Astrocyte of the hippocampus (primary cell): Measurements from ENCODE around the gene TMEM86B.
"Not testable (repeated sequence)": the region's sequence is repeated elsewhere in the genome, so short reads cannot be mapped to it uniquely, and the experiment has no call there.

Experiments used
- DNase-seq: peaks from one replicate; pipeline ENCODE4 v3.0.0; 2011; ENCODE audit warnings: low read depth, low spot score

TMEM86B gene

GRCh38 chr19:55241935-55242464 is 13.4 kb upstream of the TMEM86B start:
- no peak for DNase-seq

DNA sequence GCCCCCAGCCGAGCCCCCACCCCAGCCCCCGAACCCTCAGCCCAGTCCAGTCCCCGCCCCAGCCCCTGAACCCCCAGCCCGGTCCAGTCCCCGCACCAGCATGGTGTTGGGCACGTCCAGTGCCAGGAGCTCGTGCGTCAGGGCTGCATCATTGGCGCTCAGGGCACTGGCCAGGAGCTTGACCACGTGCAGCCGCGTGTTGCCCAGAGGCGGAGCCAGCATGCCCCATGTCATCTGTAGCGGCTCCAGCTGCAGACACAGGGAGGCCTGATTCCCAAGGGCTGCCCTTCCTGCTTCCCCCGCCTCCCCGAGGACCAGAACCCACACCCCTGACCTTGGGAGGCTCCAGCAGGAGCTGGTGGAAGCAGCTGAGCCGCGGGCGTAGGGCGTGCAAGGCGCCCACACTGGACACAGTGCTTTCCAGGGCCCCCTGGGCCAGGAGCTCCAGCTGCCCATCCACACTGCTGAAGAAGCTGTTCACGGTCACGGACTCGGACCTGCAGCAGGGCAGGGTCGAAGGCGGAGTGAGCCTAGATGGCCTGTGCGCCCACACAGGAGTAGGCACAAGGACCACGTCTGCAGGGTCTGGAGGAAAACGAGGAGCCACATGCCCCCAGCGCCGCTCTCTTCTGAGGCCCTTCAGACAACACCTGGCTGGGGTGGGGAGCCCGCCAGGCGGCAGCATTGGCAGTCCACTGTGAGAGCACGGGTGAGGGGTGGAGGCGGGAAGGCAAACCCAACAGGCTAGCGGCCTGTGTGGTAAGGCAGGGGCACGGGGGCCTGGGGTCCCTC is 12.8 kb upstream of the TMEM86B start:
- DNase-seq: no peak

GRCh38 chr19:55240713-55241020 is 12.1 kb upstream of the TMEM86B start:
- DNase-seq: no peak

DNA sequence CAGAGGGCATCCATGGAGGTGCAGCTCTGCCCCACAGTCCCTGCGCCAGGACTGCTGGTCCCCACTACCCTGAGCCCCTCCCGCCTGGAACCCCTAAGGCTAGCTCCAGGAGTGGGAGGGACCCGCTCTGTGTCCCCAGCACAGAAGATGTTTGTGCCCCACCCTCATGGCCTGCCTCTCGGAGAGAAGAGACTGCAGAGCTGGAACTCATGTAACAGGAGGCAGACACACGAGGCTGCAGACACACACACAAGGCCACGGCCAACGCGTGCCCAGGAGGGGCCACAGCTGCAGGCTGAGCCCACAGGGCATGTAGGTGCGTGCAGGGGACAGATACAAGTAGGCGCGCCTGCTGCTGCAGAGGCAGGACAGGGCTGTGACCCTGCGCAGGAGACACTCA is 10.4 kb upstream of the TMEM86B start:
- no peak for DNase-seq

DNA sequence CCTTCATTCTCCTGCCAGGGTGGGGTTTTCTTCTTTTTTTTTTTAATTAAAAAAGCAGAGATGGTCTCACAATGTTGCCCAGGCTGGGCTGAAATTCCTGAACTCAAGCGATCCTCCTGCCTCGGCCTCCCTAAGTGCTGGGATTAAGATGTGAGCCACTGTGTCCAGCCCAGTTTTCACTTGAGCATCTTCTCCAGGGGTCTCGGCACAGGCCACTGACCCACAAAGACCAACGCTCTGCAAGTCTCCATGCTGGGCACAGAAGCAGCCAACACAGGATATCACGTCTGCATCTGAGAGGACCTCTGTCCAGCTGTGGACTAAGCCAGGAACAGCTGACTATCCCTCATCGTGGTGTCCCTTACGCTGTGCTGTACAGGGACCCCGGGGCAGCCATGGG is 9.5 kb upstream of the TMEM86B start:
- no peak for DNase-seq

GRCh38 chr19:55232986-55233385 is 4.4 kb upstream of the TMEM86B start:
- no peak for DNase-seq

DNA sequence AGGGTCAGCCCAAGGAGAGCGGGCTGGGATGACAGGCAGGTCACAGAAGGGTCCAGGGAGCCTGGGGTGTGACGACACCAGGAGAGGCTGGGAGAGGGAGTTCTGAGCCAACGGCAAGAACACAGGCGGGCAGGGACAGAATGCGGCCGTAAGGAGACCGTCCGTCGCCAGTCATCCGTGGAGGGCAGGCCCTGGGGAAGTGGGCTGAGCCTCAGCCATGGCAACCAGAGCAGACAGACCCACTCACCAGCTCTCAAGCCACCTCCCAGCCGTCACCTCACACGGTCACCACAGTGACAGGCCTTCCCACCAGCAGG is 3.7 kb upstream of the TMEM86B start:
- no peak for DNase-seq

DNA sequence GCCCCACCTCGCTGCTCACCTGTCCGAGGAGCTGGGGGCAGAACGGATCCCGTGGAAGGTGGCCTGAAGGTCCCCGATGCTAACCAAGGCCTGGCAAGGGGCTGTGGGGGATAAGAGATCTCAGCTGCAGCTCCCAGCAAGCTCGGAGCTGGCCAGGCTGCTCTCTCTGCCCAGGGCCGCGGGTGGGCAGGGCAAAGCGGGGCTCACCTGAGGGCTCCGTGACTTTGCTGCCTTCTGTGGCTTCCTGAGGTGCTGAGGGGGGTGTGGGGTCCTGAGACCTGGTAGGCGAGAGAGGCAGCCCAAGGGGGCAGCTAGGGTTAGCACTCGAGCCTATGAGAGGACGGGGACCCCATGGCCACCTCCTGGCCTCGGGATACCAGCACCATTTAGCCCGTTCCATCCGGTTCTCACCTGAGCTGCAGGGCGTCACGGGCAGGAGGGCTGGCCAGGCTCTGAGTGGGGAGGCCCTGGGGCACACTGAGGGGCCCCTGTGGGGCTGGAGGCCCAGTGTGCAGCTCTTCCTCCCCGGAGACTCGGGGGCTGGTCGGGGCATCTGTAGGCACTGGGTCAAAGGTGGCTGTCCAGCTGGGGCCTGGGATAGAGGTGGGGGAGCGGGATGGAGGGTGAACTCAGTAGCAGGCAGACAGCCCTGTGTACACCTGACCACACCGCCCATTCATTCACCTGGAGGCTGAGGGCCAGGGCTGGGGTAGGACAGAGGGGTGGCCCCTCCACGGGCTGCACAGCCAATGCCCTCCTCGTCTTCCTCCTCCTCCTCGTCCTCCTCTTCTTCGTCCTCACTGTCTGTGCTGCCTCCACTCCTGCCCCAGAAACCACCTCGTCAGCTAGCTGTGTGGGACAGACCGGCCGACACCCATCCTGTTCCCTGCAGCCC is 3.1 kb upstream of the TMEM86B start:
- DNase-seq: no peak

DNA sequence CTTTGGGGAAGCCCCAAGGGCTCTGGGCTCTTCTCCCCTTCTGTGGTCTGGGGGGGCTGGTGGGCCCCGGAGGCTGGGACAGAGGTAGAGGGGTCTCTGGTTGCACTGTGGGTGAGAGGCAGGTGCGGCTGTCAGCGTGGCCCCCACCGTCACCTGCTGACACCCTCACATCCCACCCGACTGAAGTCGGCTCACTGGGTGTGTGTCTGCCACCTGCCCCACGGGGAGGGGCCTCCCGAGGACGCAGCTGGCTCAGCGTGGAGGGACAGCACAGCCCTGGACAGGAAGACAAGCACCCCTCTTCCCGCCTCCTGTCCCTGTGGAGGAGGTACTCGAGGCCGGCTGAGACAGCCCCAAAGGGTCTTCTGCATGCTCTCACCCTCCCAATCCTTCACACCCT is 2.2 kb upstream of the TMEM86B start:
- no peak for DNase-seq

- no peak for DNase-seq
These were observed 1.8 kb upstream of the TMEM86B start for GRCh38 chr19:55230329-55230728.

DNA sequence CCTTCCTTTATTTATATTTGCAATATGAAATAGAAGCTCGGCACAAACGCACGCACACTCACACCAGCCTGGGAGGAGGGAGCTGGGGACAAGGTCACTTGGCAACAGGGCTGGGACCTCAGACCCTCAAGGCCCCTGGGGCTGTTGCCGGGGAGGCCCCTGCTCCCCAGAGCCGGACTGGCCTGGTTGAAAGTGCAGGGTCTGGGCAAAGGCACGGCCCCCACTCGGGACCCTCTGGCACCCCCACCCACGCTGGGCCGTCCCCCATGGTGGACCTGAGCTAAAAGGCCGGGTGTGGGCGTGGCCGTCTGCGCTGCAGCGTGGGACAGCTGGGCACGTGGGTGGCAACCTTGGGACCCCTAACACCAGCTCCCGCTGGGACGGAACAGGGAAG is 1.2 kb upstream of the TMEM86B start:
- DNase-seq: no peak

DNA sequence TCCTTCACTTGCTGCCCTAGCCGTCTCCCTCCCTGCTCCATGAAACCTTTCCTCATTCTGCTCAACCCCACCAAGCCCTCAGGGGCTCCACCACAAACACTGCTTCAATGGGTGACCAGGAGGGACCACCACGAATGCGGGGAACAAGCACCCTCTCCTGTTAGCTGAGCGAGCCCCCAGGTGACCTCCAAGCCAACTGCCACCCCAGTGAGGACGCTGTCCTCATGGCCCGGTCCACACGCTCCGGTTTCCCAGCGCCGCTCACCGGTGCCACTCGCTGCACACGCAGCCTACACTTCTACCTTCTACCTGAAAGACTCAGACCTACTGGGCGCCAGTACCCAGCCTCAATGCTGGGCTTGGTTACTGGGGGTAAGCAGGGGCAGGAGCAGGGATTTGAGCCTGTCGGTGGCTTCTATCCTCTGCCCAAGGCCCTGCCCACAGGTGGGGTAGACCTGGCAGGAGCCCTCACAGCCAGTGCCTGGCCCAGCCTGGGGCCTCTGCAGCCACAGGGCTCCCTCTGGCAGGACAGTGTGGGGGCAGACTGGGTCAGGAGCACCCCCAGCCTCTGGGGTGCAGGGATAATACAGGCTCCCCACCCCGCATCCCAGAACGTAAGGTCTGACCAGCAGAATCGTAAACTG is 704 bp upstream of the TMEM86B start:
- no peak for DNase-seq

DNA sequence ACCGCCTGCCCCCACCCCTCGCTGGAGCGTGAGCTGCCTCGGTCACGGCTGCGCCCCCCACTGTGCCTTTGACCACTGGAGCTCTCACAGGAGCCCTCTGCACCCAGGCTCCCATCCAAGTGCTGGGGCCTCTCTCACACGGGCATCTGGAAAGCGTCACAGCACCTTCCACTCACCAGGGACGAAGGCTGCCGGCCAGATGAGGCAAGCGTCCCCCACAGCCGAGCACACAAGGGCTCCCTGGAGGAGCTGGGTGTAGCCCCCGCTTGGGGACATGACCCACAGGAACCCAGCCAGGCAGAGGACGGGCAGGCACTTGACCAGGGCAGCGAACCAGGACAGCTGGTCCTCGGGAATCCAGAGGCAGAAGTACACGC is 560 bp downstream of the TMEM86B start:
- no peak for DNase-seq

GRCh38 chr19:55227241-55228014 is 1.1 kb downstream of the TMEM86B start:
- DNase-seq: no peak

DNA sequence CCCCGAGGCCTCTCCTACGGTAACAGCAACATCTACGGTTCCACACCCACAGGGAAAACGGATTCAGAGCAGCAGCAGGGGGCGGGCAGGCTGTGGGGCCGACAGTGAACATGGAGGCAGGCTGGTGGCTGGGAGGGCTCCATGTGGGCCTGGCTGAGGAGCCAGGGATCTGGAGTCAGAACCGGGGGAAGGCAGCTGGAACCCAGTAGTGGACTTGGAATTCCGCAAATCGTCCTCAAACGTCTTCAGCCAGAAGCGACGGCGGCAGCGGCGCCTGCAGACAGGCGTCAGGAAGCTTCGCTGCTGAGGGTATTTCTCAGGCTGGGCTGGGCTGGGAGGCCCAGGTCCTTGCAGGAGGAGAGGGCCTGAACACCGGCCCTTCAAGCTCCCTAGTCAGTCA is 1.8 kb downstream of the TMEM86B start:
- no peak for DNase-seq

DNA sequence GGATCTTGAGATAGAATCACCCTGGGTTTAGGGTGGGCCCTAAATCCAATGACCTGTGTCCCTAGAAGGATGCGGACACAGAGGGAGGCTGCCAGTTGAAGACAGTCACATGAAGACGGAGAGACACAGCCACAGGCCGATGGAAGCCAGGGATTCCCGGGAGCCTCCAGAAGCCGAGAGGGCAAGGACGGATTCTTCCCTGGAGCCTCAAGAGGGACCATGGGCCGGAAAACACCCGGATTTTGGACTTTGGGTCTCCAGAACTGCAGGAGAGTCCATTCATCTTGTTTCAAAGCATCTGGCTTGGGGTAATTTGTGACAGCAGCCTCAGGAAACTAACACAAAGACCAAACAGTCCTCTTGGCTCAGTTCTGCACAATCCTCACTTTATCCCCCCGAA is 2.3 kb downstream of the TMEM86B start:
- DNase-seq: no peak

DNA sequence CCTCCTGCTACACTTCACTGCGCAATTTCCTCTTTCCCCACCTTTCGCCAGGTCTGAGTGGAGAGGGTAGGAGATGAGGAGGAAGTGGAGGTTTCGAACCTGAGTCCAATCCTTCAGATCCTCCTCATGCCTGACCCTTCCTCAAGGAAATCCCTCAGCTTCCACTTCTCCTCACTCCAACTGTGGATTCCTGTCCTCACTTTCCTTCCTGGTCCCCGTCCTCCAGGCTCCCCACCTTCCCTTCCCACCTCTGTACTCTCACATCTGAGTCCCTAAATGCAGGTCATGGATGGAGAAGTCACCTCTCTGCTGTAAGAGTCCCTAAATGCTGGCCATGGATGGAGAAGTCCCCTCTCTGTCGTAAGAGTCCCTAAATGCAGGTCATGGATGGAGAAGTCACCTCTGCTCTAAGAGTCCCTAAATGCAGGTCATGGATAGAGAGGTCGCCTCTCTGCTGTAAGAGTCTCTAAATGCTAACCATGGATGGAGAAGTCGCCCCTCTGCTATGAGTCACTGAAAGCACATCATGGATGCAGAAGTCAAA is 3.1 kb downstream of the TMEM86B start:
- no peak for DNase-seq

DNA sequence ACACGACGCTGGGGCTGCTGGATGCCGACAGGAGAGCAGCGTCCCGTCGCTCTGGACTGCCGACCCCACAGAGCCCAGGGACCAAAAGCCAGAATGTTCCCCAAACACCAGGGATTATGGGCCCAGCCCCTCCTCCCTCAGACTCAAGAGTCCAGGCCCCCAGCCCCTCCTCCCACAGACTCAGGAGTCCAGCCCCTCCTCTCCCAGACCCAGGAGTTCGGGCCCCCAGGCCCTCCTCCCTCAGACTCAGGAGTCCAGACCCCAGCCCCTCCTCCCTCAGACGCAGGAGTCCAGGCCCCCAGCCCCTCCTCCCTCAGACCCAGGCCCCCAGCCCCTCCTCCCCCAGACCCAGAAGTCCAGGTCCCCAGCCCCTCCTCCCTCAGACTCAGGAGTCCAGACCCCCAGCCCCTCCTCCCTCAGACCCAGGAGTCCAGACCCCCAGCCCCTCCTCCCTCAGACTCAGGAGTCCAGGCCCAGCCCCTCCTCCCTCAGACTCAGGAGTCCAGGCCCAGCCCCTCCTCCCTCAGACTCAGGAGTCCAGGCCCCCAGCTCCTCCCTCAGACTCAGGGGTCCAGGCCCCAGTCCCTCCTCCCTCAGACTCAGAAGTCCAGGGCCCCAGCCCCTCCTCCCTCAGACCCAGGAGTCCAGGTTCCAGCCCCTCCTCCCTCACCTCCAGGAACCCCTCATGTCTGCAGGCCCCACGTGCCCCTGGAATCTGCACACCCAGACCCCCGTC is 3.7 kb downstream of the TMEM86B start:
- DNase-seq: not testable (repeated sequence)

GRCh38 chr19:55224038-55224665 is 4.4 kb downstream of the TMEM86B start:
- DNase-seq: no peak

GRCh38 chr19:55223291-55224037 is 5.1 kb downstream of the TMEM86B start:
- DNase-seq: no peak
